Measurements from ENCODE around the gene MGAT3. TPM values are rescaled to one million over a fixed set of nuclear protein-coding genes. Genes with fewer than 3 reads are reported as not detected.

Gene MGAT3
- total RNA-seq, 2 experiments from 2014 or later, result 1.0 to 1.2 TPM

GRCh38 chr22:39422101-39422500, 34.7 kb upstream of the MGAT3 start:
- DNase-seq, result no peak
- peaks cover 15% of the 10 kb centered on the region for H3K36me3 Mint-ChIP-seq
- H3K4me1 Mint-ChIP-seq, result no peaks in the 10 kb centered on the region
- H3K27ac Mint-ChIP-seq, result no peak overlapping the region
- no peaks in the 10 kb centered on the region for H3K27me3 Mint-ChIP-seq
- no peaks in the 10 kb centered on the region for H3K9me3 Mint-ChIP-seq
- no peak overlapping the region for H3K4me3 Mint-ChIP-seq

DNA sequence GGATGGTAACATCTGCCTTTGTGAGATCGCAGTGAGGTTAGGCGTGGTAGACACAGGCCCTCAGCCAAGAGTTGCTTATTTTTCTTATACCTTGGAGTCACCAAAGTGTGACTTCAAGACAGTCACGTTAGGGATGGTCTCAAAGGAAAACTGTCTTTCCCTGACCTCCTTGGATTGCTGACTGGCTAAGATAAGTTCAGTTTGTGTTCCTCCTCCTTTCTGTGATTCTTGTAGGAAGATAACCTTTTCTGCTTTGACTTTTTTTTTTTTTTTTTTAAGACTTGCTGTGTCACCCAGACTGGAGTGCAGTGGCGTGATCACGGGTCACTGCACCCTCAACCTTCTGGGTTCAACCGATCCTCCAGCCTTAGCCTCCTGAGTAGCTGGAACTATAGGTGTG, 34.1 kb upstream of the MGAT3 start:
- no peak overlapping the region for H3K4me3 Mint-ChIP-seq
- no peak overlapping the region for H3K27ac Mint-ChIP-seq
- H3K9me3 Mint-ChIP-seq, result no peaks in the 10 kb centered on the region
- no peak for DNase-seq
- no peaks in the 10 kb centered on the region for H3K4me1 Mint-ChIP-seq
- peaks cover 15% of the 10 kb centered on the region for H3K36me3 Mint-ChIP-seq
- no peaks in the 10 kb centered on the region for H3K27me3 Mint-ChIP-seq

DNA sequence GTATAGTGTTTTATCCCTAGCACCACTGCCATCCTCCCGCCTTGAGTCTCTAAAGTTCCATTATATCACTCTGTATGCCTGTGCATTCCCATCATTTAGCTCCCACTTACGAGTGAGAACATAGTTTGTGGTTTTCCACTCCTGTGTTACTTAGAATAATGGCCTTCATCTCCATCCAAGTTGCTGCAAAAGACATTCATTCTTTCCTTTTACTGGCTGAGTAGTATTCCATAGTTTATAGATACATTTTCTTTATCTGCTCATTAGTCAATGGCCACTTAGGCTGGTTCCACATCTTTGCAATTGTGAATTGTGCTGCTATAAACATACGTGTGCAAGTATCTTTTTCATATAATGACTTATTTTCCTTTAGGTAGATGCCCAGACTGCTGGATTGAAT, 32.8 kb upstream of the MGAT3 start:
- H3K27me3 Mint-ChIP-seq, result no peaks in the 10 kb centered on the region
- no peak overlapping the region for H3K27ac Mint-ChIP-seq
- no peak for DNase-seq
- no peaks in the 10 kb centered on the region for H3K4me1 Mint-ChIP-seq
- H3K9me3 Mint-ChIP-seq, result no peaks in the 10 kb centered on the region
- H3K36me3 Mint-ChIP-seq, result peaks cover 13% of the 10 kb centered on the region
- no peak overlapping the region for H3K4me3 Mint-ChIP-seq

GRCh38 chr22:39426380-39427043, 30.3 kb upstream of the MGAT3 start:
- Mint-ChIP-seq H3K9me3 (no peaks in the 10 kb centered on the region), H3K27me3 (no peaks in the 10 kb centered on the region), H3K4me1 (no peaks in the 10 kb centered on the region), H3K4me3 (no peak overlapping the region), H3K36me3 (peaks cover 4% of the 10 kb centered on the region), H3K27ac (no peak overlapping the region)
- no peak for DNase-seq

- H3K9me3 Mint-ChIP-seq, result no peaks in the 10 kb centered on the region
- no peak overlapping the region for H3K27ac Mint-ChIP-seq
- H3K4me1 Mint-ChIP-seq, result no peaks in the 10 kb centered on the region
- no peaks in the 10 kb centered on the region for H3K27me3 Mint-ChIP-seq
- H3K4me3 Mint-ChIP-seq, result no peak overlapping the region
- no peaks in the 10 kb centered on the region for H3K36me3 Mint-ChIP-seq
- no peak for DNase-seq
Observed at GRCh38 chr22:39427751-39428596, 28.8 kb upstream of the MGAT3 start.

DNA sequence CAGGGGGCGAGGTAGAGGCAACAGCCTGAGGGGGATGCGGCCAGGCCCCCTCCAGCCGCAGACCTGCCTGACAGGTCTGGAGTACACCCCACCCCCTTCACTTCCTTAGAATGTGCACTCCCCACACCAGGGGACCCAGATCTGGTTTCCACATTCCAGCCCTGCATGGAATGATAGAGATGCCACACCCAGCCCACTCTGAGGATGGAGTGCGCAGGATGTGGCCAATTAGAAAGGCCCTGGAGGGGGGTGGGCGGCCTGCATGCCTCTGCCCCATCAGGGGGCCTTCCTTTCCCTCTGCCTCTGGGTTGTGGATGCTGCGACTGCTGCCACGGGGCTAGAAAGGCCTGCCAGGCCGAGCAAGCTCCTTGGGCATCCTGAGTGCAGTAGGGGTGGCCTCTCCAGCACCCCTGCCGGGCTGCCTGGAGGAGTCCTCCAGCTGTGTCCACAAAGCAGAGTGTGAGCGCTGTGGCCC, 28.2 kb upstream of the MGAT3 start:
- Mint-ChIP-seq H3K4me1 (no peaks in the 10 kb centered on the region), H3K4me3 (no peak overlapping the region), H3K27me3 (no peaks in the 10 kb centered on the region), H3K27ac (no peak overlapping the region), H3K9me3 (no peaks in the 10 kb centered on the region), H3K36me3 (no peaks in the 10 kb centered on the region)
- no peak for DNase-seq

GRCh38 chr22:39429186-39429585, 27.6 kb upstream of the MGAT3 start:
- Mint-ChIP-seq H3K27me3 (no peaks in the 10 kb centered on the region), H3K9me3 (no peaks in the 10 kb centered on the region), H3K4me1 (no peaks in the 10 kb centered on the region), H3K27ac (no peak overlapping the region), H3K36me3 (no peaks in the 10 kb centered on the region), H3K4me3 (no peak overlapping the region)
- DNase-seq, result no peak

GRCh38 chr22:39429916-39430575, 26.8 kb upstream of the MGAT3 start:
- Mint-ChIP-seq H3K4me3 (no peak overlapping the region), H3K27me3 (no peaks in the 10 kb centered on the region), H3K27ac (no peak overlapping the region), H3K9me3 (no peaks in the 10 kb centered on the region), H3K4me1 (no peaks in the 10 kb centered on the region), H3K36me3 (no peaks in the 10 kb centered on the region)
- DNase-seq, result no peak

DNA sequence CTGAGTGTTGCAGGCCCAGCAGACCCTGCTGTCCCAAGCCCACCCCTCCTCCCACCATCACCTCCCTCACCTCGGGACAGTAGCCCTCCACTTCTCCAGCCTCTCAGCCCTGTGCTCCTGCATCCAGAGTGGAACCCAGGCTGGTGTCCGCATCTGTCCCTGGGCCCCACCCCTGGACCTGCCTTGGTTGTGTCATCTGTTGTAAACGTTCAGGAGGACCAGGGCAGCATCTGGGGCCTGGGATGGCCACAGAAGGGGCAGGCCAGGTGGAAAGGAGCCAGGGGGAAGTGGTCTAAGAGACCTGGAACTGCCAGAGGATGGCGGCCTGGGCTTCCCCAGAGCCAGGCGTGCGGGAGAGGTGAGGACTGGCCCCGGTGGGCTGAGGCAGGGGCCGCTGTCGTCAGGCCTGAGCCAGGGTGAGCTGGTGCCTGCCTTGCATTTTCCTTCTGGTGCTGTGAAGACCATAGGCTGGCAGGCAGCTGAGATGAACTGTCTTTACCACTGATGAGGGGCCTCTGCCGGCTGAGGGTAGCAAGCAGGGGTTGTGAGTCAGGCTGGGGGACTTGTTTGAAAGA, 26.1 kb upstream of the MGAT3 start:
- Mint-ChIP-seq H3K9me3 (no peaks in the 10 kb centered on the region), H3K27me3 (no peaks in the 10 kb centered on the region), H3K4me3 (no peak overlapping the region), H3K4me1 (no peaks in the 10 kb centered on the region), H3K36me3 (no peaks in the 10 kb centered on the region), H3K27ac (no peak overlapping the region)
- no peak for DNase-seq

DNA sequence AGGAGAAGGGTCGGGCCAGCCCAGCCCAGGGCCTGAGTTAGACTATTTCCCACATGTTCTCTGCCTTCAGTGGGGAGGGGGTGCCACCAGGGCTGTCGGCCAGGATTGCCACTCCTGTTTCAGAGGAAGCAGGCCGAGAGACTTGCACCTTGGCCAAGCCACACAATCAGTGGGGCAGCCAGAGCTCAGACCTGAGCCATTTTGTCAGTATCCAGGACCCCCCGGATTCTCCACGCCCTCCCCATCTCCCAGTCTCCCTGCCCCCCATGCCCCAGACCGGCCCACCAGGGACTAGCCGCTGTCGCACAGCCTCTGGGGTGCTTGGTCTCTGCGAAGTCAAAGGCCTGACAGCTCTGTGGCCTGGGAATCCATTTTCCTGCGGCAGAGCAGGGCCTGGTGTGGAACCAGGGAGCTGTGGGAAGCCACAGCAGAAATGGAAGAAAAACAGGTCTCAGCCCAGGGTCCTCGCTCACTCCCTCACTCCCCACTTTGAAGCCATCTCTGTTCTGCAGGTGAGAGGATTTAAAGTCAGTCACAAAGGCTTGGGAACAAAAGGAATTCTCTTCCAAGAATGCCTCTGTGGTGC, 25.5 kb upstream of the MGAT3 start:
- no peak for DNase-seq
- H3K27me3 Mint-ChIP-seq, result no peaks in the 10 kb centered on the region
- H3K9me3 Mint-ChIP-seq, result no peaks in the 10 kb centered on the region
- H3K36me3 Mint-ChIP-seq, result no peaks in the 10 kb centered on the region
- no peaks in the 10 kb centered on the region for H3K4me1 Mint-ChIP-seq
- H3K27ac Mint-ChIP-seq, result no peak overlapping the region
- H3K4me3 Mint-ChIP-seq, result no peak overlapping the region

DNA sequence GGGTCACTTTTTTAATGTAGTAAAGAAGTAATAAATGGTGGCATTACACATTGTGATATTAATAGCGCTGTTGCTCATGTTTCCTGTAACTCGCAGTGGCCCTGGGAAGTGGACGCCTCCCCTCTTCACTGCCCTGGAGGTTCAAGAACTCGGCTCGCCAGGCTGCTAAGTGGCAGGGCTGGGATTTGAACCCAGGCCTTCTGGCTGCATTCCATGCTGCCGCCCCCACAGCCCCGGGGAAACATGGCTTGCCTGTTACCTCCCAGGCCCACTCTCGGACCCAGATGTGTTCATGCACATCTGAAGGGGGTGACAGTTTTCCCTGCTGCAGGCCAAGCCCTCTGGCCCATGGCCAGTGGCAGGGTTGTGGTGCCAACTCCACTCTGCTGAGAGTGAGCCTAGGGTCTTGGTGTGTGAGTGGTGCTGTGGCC, 25.0 kb upstream of the MGAT3 start:
- DNase-seq, result no peak
- H3K27me3 Mint-ChIP-seq, result no peaks in the 10 kb centered on the region
- no peak overlapping the region for H3K27ac Mint-ChIP-seq
- H3K36me3 Mint-ChIP-seq, result no peaks in the 10 kb centered on the region
- no peaks in the 10 kb centered on the region for H3K9me3 Mint-ChIP-seq
- no peaks in the 10 kb centered on the region for H3K4me1 Mint-ChIP-seq
- no peak overlapping the region for H3K4me3 Mint-ChIP-seq

DNA sequence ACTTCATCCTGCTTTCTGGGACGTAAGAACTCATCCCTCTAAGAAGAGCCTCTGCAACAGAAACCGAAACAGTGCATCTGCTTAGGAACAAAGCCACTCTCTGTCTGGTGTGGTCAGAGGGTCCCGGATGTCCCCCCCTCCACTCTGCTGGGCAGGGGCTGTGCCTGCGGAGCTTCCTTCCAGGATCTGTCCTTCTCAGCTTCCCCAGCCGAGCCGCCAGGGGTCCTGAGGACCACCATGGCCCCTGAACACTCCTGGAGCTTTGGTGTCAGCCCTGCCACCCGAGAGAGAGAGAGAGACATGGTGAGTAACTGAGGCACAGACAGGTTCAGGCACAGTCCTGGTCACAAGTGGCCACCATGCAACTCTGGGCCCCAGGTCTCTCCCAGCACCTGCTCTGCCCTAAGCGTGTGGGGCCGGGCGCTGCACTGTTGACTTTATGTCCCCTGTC, 24.4 kb upstream of the MGAT3 start:
- H3K9me3 Mint-ChIP-seq, result no peaks in the 10 kb centered on the region
- H3K4me3 Mint-ChIP-seq, result no peak overlapping the region
- no peaks in the 10 kb centered on the region for H3K27me3 Mint-ChIP-seq
- no peaks in the 10 kb centered on the region for H3K36me3 Mint-ChIP-seq
- DNase-seq, result no peak
- peaks cover 4% of the 10 kb centered on the region for H3K4me1 Mint-ChIP-seq
- no peak overlapping the region for H3K27ac Mint-ChIP-seq

GRCh38 chr22:39433476-39434242, 23.2 kb upstream of the MGAT3 start:
- Mint-ChIP-seq H3K4me3 (no peak overlapping the region), H3K36me3 (no peaks in the 10 kb centered on the region), H3K9me3 (no peaks in the 10 kb centered on the region), H3K27ac (no peak overlapping the region), H3K4me1 (peaks cover 6% of the 10 kb centered on the region), H3K27me3 (peaks cover 4% of the 10 kb centered on the region)
- DNase-seq, result no peak

DNA sequence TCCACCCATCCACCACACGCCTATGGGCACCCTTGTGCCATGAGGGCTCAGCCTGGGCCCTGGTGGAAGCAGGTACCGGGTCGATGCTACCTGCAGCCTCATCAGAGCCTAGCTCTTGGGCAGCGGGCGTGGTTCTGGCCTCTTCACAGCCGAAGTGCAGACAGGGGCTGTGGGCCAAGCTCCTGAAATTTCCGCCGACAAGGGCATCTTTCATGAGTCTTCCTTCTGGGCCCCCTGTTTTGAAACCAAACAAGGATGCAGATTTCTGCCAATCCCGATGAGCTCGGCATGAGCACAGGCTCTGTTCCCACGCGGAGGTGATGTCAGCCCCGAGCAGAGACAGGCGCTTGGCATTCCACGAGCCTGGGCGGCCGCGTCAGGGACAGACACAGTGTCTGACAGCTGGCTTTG, 22.6 kb upstream of the MGAT3 start:
- Mint-ChIP-seq H3K4me3 (no peak overlapping the region), H3K36me3 (no peaks in the 10 kb centered on the region), H3K27me3 (peaks cover 9% of the 10 kb centered on the region), H3K9me3 (no peaks in the 10 kb centered on the region), H3K27ac (no peak overlapping the region), H3K4me1 (peaks cover 6% of the 10 kb centered on the region)
- DNase-seq, result no peak
